Measurements from ENCODE around the gene ASPA.
"Not testable (repeated sequence)": the region's sequence is repeated elsewhere in the genome, so short reads cannot be mapped to it uniquely, and the experiment has no call there.

The ASPA gene

DNA sequence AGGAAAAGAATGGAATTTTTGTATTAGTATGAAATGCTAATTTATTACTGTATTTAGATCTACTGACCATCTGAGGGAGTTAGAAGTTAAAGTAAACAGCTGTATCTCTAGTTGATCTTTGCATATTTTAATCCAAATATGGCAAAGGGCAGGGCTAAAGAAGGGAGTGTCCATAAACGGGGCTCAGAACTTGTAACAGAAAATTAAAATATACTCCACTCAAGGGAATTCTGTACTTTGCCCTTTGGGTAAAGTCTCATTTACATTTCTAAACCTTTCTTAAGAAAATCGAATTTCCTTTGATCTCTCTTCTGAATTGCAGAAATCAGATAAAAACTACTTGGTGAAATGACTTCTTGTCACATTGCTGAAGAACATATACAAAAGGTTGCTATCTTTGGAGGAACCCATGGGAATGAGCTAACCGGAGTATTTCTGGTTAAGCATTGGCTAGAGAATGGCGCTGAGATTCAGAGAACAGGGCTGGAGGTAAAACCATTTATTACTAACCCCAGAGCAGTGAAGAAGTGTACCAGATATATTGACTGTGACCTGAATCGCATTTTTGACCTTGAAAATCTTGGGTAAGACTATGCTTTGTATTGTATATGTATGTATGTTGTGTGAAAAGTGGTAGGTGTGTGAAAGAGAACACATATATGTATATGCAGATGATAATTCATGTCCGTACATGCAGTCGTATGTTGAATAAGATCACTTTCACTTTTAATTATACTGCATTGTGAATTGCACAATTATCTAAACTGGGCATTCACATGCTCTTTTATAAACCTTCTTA is at the start of gene ASPA:
TSS of gene ASPA (plus strand) at position 186 of the 799 bp plus-strand sequence. CDS start at position 349, 163 bp downstream.
- DNase-seq: no peak

DNA sequence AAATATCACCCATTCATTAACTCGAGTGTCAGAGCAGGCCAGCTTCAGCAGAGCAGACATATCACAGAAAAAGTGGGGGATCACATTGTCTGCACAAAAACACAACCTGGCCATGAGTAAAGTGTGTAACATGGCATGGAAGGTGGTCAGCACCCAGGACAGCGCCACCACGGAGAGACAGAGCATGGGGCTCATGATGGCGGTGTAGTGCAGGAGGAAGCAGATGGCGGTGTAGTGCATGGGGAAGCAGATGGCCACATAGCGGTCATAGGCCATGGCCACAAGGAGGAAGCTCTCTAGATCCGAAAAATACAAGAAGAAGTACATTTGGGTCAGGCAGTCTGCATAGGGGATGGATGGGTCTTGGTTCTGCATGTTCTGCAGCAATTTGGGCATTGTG is 42.6 kb upstream of the ASPA start:
- DNase-seq: not testable (repeated sequence)

DNA sequence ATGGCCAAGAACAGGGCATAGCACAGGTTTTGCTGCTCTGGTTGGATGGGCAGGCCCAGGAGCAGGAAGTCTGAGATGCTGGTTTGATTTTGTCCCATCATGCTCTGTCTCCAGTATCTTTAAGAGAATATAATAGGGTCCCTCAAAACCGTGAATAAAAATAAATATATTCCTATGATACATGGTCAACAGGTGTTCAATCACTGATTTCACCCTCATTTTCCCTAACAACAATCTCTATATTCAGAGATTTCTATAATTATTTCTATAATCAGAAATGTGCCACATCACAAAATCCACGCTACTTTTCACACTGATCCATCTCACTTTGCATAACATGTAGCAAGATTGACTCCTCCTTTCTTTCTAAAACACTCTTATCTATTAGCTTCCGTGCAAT is 42.1 kb upstream of the ASPA start, which contains the start of gene OR1E2:
TSS of gene OR1E2 (minus strand) at position 101 of the 400 bp plus-strand sequence. CDS start at position 101, 0 bp downstream.
- no peak for DNase-seq

DNA sequence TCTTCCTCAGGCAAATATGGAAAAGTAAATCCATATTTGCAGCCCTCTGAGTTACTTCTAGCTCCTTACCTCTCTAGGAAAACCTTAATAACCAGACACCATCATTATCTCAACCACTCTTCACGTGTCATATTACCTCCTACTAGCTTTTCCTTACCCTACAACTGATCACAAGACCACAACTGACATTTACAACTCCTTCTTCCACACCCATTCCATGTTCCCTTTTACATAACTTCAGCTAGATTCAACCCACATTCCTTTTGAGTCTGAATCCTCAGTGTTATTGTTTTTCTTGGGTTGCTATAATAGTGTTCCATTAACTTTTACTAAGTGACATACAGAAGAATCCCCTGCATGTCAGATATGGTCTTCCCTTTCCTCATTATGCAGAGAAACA is 37.4 kb upstream of the ASPA start:
- no peak for DNase-seq

DNA sequence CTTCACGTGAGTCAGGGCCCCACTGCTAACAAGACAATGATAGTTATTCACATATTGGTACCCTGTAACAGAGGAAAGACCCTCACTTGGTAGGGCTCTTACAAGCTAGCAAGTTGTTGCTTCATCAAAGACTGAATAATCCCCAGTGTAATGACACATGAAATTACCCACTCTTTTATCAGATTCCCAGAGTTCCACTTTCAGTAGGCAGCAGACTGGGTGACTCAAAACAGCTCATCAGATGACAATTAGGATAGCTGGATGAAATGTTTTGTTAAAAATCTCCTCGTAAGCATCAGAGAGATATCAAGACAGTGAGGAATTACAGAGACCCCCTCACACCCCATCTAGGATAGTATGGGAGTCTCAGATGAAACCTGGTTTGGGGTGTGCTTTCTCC is 35.3 kb upstream of the ASPA start:
- no peak for DNase-seq

DNA sequence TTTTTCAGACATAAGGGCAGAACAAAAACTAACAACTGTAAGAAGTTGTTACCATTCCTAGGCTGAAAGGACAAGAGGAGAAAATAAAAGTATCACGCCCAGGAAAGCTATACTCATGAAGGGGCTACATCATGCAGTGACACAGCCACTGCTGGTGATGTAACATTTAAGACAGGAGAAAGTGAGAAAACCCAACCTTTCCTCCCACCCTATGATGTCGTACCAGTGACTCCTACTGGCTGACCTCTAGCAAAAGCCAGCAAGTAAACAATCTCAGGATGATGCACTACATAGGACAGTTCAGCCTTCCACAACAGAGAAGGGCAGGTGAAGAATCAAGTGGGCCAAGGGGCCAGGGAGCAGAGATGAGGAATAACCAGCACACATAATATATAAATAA is 28.2 kb upstream of the ASPA start:
- DNase-seq: no peak

DNA sequence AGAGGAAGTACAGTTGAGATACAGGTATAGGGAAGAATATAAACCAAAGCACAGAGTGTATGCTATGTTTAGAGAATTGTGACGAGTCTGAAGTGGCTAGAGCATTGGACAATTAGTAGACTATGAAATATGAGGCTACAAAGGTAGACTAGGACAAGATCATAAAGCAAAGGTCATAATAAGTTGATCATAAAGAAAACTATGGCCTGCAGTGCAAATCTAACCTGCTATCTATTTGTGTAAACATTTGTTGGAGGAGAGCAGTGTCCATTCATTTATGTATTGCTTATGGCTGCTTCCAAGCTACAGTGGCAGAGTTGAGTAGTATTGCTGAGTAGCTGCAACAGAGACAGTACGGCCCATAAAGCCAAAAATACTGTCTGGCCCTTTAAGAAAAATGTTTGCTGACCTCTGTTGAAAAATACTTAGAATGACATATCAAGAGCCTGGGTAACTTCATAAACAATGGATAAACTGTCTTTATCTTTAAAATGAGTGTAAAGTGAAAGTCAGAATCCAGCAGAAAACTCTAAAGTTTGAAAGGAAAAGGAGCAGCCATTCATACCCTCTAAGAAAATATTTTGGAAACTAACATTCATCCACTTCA is 27.6 kb upstream of the ASPA start:
- DNase-seq: no peak

DNA sequence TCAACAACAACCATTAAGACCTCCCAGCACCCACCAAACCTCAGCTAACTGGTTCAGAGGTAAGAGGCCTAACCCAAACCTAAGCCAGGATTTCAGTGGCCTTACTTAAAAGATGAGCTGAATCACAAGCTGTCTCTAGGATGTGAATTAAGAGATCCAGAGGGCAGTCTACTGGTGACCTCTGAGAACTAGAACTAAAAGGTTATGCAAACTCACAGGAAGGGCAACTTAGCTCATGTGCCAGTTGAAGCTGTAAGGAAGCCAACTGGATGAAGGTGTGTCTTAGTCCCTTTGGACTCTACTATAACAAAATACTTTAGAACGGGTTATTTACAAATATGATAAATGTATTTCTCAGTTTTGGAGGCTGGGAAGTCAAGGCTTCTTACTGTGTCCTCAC is 9.4 kb upstream of the ASPA start:
- DNase-seq: not testable (repeated sequence)

DNA sequence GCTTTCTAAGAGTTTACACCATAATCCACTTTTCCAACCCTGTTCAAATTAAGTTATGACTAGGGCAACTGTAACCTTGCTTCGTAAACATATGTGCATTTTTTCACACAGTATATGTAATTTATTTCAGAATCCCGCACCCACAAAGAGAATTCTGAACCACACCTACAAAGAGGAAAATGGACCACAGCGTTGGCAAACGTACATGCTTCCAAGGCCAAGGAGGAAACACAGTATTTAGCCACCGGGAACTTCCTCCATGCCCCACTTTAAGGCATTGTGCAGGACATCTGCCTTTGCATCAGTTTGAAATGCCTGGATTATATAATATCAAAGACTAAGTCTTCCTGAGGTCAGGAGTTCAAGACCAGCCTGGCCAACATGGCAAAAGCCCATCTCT is 6.3 kb upstream of the ASPA start:
- no peak for DNase-seq

DNA sequence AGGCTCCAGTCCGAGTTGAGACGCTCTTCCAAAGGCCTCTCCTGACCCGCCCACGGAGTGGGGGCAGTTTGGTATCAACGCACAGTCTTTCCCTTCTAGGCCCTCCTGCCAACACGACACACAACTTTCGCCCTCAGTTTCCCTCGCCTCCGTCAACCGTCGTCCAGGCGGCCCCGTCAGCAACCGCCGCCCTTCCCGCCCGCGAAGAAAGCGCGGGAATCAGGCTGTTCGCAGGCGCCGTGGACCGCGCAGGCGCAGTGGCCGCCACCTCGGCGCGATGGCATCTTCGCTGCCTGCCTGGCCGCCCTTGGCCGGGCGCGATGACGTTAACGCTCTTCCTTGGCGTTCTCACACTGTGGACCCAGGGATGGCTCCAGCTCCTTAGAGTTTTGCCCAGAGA is 4.2 kb upstream of the ASPA start, which contains the start of gene SPATA22:
TSS of gene SPATA22 (minus strand) at position 221 of the 400 bp plus-strand sequence. CDS start 2,494 bp downstream, outside the sequence.
- DNase-seq: no peak

DNA sequence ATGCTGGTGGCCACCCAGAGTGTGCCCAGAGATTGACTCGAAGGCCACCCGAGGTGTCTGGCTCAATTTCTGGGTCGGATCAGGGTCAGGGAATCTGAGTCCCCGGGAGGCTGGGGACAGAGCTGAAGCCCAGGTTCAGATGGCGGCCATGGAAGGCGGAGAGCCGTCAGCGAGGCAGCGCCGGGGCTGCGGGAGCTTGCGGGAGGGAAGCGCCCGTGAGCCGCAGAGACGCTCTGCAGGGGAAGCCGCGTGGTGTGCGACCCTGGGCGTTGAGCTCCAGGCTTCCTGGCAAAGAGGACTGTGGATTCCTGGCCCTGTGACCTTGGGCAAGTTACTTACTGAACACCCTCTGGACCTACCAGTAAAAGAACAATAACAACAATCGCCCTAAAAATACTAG is 3.7 kb upstream of the ASPA start:
- DNase-seq: no peak

DNA sequence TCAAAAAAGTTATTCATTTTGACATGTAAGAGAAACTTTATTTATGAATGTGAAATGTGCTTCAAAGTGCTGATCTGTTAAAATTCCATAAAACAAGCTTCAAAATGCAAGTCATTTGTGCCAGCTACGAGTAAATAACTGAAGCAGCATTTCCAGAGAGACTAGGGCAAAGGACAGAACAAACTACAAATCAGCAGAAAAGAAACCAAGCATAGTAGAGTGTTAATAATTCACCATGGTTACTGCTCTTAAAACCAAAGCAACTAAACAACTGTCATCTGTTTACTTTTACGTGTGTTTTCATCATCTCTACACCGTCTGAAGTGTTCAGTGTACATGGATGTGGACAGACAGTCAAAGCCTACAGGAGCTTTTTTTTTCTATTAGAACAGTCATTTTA is 1.6 kb upstream of the ASPA start:
- no peak for DNase-seq

DNA sequence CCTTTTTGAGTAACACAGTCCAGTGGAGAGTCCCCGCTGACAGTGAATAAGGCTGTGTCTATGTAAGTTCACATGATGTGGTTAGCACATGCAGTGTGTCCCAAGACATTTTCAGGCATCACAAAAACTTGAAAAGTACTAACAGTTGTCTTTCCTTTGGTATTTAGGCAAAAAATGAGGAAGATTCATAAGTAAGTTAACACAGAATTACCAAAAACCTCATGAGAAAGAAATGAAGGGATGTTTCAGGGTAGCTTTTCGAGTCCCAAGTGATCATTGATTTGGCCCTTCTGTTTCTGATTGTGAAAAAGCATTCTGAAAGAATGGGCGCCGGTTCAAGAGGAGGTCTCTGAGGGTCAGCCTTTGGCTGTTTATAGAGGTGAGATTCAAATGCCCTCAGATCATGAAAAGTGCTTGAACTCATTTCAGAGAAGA is 529 bp upstream of the ASPA start:
- no peak for DNase-seq

DNA sequence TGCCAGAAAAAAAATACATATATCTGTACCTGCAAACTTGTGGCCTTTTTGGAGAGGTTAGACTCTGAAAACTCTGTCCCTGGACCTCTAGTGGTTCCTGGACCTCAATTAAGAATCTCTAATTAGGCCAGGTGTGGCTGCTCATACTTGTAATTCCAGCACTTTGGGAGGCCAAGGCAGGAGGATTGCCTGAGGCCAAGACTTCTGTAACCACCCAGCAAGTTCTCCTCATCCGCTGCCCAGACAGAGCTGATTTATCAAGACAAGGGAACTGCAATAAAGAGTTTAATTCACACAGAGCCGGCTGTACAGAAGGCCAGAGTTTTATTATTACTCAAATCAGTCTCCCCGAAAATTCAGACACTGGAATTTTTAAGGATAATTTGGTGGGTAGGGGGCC is 4.2 kb downstream of the ASPA start:
- DNase-seq: no peak

DNA sequence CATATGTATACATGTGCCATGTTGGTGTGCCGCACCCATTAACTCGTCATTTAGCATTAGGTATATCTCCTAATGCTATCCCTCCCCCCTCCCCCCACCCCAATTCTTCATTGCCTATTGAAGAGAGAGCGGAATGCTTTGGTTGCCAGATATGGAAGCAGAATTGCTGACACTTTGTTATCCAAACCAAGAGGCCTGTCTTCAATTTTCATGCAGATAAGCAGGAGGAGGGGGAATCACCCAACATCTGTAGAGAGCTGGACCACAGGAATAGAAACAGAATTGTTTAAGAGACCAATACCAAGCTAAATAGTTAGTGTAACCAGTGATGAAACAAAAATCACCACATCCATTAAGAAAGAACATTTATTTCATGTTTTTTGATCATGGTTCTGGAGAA is 7.1 kb downstream of the ASPA start:
- no peak for DNase-seq

DNA sequence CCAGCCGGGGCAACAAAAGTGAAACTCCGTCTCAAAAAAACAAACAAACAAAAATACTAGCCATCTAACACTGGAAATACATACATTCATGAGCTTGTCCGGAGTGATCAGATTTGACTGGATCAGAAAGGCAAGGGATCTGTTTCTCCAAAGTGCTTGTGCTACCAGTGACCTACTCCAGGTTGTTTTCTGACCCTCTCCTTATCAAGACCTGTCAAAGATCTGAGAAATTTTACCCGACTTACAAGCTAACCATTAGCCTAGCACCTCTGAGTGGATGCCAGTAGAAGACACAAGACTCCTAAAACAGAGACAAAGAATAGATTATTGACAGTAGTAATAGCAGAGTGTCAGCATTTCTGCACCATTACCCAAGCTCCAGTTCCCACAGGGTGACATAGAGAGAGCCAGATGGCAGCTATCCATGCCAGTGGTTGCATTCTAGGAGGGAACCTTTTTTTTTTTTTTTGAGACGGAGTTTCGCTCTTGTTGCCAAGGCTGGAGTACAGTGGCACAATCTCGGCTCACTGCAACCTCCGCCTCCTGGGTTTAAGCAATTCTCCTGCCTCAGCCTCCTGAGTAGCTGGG is 9.8 kb downstream of the ASPA start:
- DNase-seq: no peak

DNA sequence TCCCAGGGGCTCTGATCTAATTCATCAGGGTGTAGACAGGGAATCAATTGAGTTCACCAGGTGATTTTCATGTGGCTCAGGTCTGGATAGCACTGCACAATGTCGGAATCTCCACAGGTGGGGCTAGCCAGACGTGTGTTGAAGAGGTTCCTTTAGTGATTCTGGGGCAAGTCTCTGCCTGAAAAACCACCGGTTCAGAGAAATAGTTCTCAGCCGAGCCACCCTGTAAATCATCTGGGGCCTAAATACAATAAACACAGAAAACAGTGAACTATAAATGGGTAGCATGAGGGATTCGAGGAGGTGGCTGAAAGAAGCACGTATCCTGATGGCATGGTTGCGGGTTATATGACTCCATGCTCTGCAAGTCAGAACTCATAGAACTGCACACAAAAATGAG is 21.3 kb downstream of the ASPA start:
- DNase-seq: no peak

DNA sequence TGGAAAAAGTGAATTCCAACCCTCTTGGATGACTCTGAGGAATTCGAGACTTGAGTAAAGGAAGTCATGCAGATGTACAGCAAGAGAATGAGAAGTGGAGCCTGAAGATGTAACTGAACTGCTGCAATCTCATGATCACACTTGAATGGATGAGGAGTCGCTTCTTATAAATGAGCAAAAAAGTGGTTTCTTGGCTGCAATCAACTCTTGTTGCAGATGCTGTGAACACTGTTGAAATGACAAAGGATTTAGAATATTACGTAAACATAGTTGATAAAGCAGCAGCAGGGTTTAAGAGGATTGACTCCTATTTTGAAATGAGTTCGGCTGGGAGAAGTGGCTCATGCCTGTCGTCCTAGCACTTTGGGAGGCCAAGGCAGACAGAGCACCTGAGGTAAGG is 25.5 kb downstream of the ASPA start:
- DNase-seq: no peak

DNA sequence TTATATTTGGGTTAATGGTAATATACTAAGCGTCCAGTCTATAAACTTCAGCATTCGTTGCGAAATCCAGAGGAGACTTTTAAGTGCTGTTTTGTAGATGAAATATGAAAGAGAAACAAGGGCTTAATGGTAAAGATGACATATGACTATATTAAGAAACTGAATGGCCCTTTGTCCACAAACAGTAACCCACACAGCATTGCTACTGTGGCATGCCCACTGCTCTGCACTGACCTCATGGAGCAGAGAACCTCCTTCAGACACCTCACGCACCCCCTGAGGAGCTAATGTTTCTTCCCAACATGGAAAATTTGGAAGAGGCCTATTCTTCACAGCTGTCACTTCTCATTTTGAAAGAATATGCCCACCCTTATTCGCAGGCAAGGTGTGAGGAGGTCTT is 26.7 kb downstream of the ASPA start:
- DNase-seq: no peak

DNA sequence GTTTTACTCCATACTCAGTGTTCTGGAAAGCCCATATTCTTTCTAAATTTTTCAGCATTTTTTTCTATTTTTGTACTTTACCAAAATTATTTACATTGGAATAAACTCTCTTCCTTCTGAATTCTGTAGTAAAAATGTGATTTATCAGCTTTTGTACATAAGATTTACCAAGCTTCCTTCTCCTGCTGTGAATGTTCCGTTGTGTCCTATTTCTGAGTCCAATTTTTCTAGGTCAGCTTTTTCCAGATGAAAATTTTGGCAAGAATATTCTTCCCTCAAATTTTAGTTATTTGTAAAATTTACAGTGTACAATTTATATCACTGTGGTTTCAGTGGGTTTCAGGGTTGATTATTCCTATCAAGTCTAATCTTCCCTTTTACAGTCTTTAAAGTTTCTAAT is 27.5 kb downstream of the ASPA start:
- DNase-seq: no peak

DNA sequence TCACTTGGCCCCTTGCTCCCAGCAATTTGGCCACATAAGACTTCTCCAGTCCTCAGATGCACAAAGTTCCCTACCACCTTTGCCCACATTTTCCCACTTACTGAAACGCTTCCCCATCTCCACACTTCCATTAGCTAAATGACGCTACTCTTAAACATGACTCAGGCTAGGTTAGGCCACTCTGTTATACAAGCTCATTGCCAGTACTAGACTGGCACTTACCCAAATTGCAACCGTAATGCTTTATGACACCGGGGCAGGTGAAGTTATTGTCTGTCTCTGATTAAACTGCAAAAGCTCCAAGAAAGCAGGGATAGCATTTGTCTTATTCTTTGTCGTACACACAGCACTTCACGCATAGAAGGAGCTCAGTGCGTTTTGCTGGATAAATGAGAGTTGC is 29.2 kb downstream of the ASPA start:
- no peak for DNase-seq

DNA sequence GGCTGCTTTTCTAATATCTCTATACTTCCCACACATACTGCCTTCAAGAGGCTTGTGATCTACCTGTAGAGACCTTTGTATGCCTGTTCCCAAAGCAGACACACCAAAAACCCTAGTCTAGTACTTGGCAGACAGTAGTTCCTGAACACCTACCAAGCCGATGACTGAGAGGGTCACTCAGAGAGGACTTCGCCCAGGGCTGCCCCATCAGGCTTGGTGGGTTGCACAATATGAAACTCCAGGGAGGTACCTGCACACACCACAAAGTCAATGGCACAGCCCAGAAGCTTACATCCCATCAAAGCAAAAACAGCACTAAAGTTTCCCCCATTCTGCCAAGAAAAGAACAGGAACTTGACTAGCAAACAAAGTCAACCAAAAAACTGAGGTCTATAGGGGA is 30.3 kb downstream of the ASPA start:
- DNase-seq: no peak

DNA sequence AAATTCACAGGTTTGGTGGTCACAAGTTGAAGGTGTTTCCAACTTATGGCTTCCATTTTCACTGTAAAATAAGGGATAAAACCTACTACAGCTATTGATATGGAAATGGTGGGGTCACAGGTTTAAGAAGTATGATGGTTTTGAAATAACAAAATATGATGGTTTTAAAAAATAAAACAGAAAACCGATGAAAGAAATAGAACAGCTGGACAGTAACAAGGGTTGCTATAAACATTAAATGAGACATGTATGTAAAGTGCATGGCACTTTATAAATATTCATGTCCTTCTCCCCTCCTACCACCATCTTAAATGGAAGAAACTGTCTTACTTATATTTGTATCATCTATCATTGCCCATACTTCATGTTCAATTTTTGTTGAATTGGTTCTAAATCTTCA is 31.3 kb downstream of the ASPA start:
- no peak for DNase-seq

DNA sequence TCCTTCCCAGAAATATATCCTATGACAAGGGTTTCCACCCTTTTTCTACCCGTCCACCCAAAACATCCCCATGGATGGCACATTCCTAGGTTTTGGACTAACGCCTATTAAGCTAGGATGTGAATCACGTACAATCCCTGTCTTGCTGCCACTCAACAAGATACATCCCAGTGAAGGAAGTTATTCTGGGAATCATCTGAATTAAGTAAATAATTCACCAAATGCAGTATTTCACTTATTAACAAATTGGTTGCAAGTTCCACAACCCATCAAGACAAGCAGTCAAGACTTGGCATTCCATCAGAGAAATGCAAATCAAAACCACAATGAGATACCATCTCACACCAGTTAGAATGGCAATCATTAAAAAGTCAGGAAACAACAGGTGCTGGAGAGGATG is 32.1 kb downstream of the ASPA start:
- no peak for DNase-seq

All from activated CD8-positive, alpha-beta memory T cell treated with anti-CD3 and anti-CD28 coated beads for 24 hours (primary cell).